Aorta (tissue), 5 donors: ENCODE data around the gene SFR1. TPM values are rescaled to one million over a fixed set of nuclear protein-coding genes. Genes with fewer than 3 reads are reported as not detected.

ENCODE experiments used
- ATAC-seq: fragments of 200-7000 bp; cut with Tn5 transposase; one replicate; pipeline ENCODE4 v1.9.1; 2022; ENCODE audit warnings: moderate library complexity; ENCODE audit not compliant: low FRiP score
- DNase-seq, 2 donors: peaks; one replicate each; pipeline ENCODE4 v3.0.0-alpha.2; 2020
- H3K27ac ChIP-seq, 2 donors: one replicate each; pipeline ENCODE4 v1.5.1; 2013; ENCODE audit warnings: low read length in 2 of 2, mild to moderate bottlenecking in 2 of 2, moderate library complexity in 2 of 2, control low read depth in 1 of 2, inconsistent platforms in 1 of 2, low read depth in 1 of 2
- H3K27me3 ChIP-seq, 2 donors: one replicate each; pipeline ENCODE4 v1.6.1; 2013; ENCODE audit warnings: control low read depth in 1 of 2, low read length in 1 of 2, mild to moderate bottlenecking in 1 of 2, moderate library complexity in 1 of 2; ENCODE audit not compliant: insufficient read depth in 2 of 2, control insufficient read depth in 1 of 2
- H3K36me3 ChIP-seq, 2 donors: one replicate each; pipeline ENCODE4 v1.6.1; 2013; ENCODE audit warnings: control low read depth in 1 of 2, low read length in 1 of 2, mild to moderate bottlenecking in 1 of 2; ENCODE audit not compliant: insufficient read depth in 2 of 2, control insufficient read depth in 1 of 2
- H3K4me1 ChIP-seq, 2 donors: one replicate each; pipeline ENCODE4 v1.6.1; 2013; ENCODE audit warnings: low read length in 2 of 2, control low read depth in 1 of 2, mild to moderate bottlenecking in 1 of 2, moderate library complexity in 1 of 2; ENCODE audit not compliant: insufficient read depth in 2 of 2, control insufficient read depth in 1 of 2
- H3K4me3 ChIP-seq, 2 donors: one replicate each; pipeline ENCODE4 v1.5.1; 2013; ENCODE audit warnings: low read length in 2 of 2, control low read depth in 1 of 2, mild to moderate bottlenecking in 1 of 2
- H3K9me3 ChIP-seq: one replicate; pipeline ENCODE4 v1.6.1; 2013; ENCODE audit warnings: mild to moderate bottlenecking, low read length; ENCODE audit not compliant: control insufficient read depth
- WGBS, 2 donors: extraction: QIAGEN DNeasy Blood & Tissue Kit; methylation state at CpG; one replicate each; pipeline ENCODE4 v1.1.7; 2013; 5-methylcytosine and 5-hydroxymethylcytosine counted together
- intact Hi-C, 2 donors: fragments of 100-400 bp; cut with DNase I; formaldehyde crosslinking; loops; one replicate each; pipeline versions ENCODE4 v1.14.2 to v1.15.0; 2022
- polyA plus RNA-seq, 2 donors: library from polyadenylated mRNA; stranded (reverse); fragments of 200-250 nt; gene quantifications; one replicate each; pipeline ENCODE4 v1.2.3, GENCODE V29; 2013
- total RNA-seq, 2 donors: library from RNA; stranded (reverse); fragmentation: NEBNext Ultra II Directional; extraction: Animal tissue kit (Norgen Biotek cat#: 25700); gene quantifications; one replicate each; pipeline ENCODE4 v1.2.1, GENCODE V29; 2021
- donor health status: healthy with polysubstance abuse.
- donor health status: Bipolar disorder and iron deficiency.
- donor health status: DM: no; HTN: no; CAD: no.
- donor health status: DM: no; HTN: no; CAD: no.
- donor health status: DM: yes; HTN: yes; CAD: no.

The SFR1 gene
- total and polyA plus RNA-seq, 4 donors = 6.0 to 8.9 (median 6.6) TPM

DNA sequence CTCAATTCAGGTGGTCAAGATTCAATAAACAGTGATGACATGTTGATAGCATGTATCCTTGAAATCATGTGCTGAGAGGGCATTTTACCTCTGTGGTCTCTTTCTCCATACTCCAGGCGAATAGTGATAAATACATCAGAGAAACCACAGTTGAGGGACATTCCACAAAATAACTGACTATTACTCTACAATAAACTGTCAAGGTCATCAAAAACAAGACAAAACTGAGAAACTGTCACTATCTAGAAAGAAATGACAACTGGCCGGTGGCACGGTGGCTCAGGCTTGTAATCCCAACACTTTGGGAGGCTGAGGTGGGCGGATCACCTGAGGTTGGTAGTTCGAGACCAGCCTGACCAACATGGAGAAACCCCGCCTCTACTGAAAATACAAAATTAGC lies 16.2 kb downstream of the SFR1 start:
- no peaks in the 10 kb centered on the region for H3K4me1 ChIP-seq
- no peak overlapping the region for H3K27ac ChIP-seq
- no peaks in the 10 kb centered on the region for H3K9me3 ChIP-seq
- intact Hi-C loops = no loop called here
- 91% methylated on average over 6 of the region's 6 CpGs for WGBS, 2 donors
- H3K4me3 ChIP-seq = no peak overlapping the region
- DNase-seq (no peak), ATAC-seq (no peak)
- no peaks in the 10 kb centered on the region for H3K27me3 ChIP-seq
- no peaks in the 10 kb centered on the region for H3K36me3 ChIP-seq

DNA sequence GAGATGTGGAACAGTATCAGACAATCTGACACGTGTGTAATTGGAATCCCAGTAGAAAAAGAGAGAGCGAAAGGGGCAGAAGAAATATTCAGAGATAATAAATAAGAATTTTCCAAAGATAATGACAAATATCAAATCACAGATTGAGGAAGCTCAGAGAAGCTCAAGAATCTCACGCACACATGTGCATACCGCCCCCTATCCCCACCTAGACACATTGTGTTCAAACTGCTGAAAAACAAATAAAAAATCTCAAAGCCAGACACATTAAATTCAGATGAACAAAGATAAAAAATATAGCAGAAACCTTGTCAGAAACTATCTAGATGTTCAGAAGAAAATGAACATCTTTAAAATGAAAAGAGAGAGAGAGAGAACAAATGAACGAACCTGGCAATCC lies 17.2 kb downstream of the SFR1 start:
- intact Hi-C loops = no loop called here
- Histone ChIP-seq H3K27me3 (no peaks in the 10 kb centered on the region), H3K36me3 (no peaks in the 10 kb centered on the region), H3K27ac (no peak overlapping the region), H3K9me3 (no peaks in the 10 kb centered on the region), H3K4me1 (no peaks in the 10 kb centered on the region), H3K4me3 (no peak overlapping the region)
- no peak for ATAC-seq
- WGBS, 2 donors = 75 to 76% methylated on average over 5 of the region's 5 CpGs
- DNase-seq = no peak

DNA sequence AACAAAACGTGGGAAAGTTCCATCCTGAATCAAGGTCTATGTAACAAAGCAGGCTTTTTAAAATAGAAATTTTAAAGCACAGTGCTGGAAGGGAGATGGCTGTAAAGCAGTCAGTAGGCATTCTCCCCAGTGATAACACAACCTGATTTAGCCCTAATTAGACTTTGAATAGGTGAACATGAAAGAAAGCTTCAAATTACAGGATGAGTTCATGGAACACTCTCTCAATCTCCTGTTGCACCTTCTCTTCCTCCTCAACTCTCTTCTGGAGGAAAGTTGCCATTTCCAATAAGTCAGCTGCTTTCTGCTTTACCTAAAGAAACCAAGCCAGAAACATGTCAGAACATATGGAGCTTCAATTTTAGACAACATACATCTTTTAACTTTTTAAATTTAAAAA lies 20.1 kb downstream of the SFR1 start:
- no peaks in the 10 kb centered on the region for H3K27me3 ChIP-seq
- WGBS, 2 donors = 14 to 20% methylated on average over 1 of the region's 1 CpG
- H3K4me1 ChIP-seq = no peaks in the 10 kb centered on the region
- DNase-seq = no peak
- ATAC-seq = no peak
- H3K9me3 ChIP-seq = no peaks in the 10 kb centered on the region
- intact Hi-C loops = no loop called here
- H3K27ac ChIP-seq = no peak overlapping the region
- no peaks in the 10 kb centered on the region for H3K36me3 ChIP-seq
- no peak overlapping the region for H3K4me3 ChIP-seq

DNA sequence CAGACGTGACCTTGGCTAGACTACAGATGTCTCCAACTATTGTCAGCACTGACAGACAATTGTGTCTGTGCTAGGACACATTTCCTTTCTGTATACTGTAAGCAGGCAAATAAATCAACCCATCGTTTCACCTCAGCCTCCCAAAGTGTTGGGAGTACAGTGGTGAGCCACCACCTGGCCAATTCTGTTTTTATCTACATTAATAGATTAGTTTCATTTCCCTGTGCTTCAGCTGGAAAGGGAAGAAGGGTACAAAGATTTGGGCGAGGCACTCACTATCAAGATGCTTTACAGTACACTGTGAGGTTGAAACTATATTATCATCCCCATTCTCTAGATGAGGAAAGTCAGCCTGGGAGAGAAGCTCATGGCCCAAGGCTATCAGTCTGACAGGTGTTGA lies 21.9 kb downstream of the SFR1 start:
- H3K27me3 ChIP-seq = no peaks in the 10 kb centered on the region
- H3K36me3 ChIP-seq = no peaks in the 10 kb centered on the region
- DNase-seq (no peak), ATAC-seq (no peak)
- H3K4me3 ChIP-seq = no peak overlapping the region
- 91% methylated on average over 3 of the region's 3 CpGs for WGBS, 2 donors
- H3K27ac ChIP-seq = no peak overlapping the region
- intact Hi-C loops = no loop called here
- no peaks in the 10 kb centered on the region for H3K4me1 ChIP-seq
- H3K9me3 ChIP-seq = no peaks in the 10 kb centered on the region

DNA sequence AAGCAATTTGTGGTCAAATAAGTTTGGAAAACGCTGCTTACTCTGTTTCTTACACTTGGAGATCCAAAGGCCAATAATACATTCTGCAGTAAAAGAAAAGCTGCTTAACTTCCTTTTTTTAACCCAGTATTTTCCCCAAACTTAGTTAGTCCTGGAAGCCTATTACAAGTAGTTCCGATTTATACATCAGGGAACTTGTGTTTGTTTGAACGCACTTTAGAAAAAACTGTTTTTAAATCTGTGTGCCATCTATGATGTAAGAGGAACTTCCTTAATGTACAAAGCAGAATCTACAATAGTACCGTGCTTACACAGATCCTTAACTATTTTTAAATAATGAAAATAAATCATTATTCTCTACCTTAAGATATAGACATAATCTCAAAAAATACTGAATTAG lies 23.0 kb downstream of the SFR1 start:
- Histone ChIP-seq H3K27ac (no peak overlapping the region), H3K27me3 (no peaks in the 10 kb centered on the region), H3K4me1 (no peaks in the 10 kb centered on the region), H3K36me3 (no peaks in the 10 kb centered on the region), H3K9me3 (no peaks in the 10 kb centered on the region), H3K4me3 (no peak overlapping the region)
- 50 to 56% methylated on average over 4 of the region's 4 CpGs for WGBS, 2 donors
- DNase-seq (no peak), ATAC-seq (no peak)
- intact Hi-C loops = no loop called here

DNA sequence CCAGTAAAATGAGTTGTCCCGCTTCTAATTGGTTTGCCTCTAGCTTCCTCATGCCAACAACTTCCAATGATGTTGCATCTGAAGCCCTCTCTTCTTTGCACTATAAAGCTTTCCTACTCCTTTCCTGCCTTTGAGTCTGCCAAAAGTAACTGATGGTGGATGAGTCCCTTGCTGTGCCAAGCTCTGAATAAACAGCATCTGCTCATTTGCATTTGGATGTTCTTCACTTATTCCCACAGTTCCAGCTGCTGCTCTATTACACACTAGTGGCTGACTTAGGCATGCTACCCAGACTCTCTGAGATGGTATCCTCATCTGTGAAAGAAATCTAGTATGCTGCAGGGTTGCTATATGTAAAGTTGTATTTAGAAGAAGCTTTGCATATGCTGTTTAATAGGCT lies 24.9 kb downstream of the SFR1 start:
- H3K4me3 ChIP-seq = no peak overlapping the region
- no peak overlapping the region for H3K27ac ChIP-seq
- H3K4me1 ChIP-seq = no peaks in the 10 kb centered on the region
- DNase-seq = no peak
- intact Hi-C loops = no loop called here
- no peaks in the 10 kb centered on the region for H3K27me3 ChIP-seq
- no peaks in the 10 kb centered on the region for H3K9me3 ChIP-seq
- H3K36me3 ChIP-seq = no peaks in the 10 kb centered on the region
- WGBS, 2 donors = 71 to 83% methylated on average over 1 of the region's 1 CpG
- no peak for ATAC-seq

DNA sequence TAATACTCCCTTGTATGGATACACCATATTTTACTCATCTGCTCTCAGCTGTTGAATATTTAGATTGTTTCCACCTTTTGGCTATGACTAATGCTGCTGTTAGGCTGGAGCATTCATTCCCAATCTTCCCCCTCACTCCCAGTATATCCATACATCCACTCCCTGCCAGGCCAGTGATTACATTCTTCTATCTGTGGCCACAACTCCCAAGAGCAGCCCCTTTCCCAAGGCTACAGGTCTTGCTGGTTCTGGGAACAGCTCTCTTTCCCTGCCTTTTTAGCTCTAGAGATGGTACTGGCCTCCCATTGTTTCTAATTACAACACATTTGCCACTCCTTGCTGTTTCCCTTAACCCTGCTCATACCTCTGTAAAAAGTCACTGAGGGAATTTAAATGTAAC lies 28.2 kb downstream of the SFR1 start:
- Histone ChIP-seq H3K4me1 (no peaks in the 10 kb centered on the region), H3K27me3 (no peaks in the 10 kb centered on the region), H3K9me3 (peaks cover 2% of the 10 kb centered on the region), H3K27ac (no peak overlapping the region), H3K4me3 (no peak overlapping the region), H3K36me3 (no peaks in the 10 kb centered on the region)
- no peak for ATAC-seq
- DNase-seq = no peak
- intact Hi-C loops = no loop called here

DNA sequence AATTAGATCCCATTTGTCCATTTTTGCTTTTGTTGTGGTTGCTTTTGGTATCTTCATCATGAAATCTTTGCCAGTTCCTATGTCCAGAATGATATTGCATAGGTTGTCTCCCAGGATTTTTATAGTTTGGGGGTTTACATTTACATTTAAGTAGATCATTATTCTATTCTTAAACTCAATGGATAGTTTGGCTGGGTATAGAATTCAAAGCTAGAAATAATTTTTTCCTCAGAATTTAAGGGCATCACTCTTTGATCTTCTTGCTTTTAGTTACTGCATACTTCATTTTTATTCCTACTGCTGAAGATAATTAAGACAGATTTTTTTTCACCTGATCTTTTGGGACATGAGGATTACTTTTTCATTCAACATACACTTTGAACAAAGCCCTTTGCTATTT lies 29.8 kb downstream of the SFR1 start:
- no peaks in the 10 kb centered on the region for H3K36me3 ChIP-seq
- H3K27me3 ChIP-seq = no peaks in the 10 kb centered on the region
- intact Hi-C loops = no loop called here
- no peak for ATAC-seq
- no peak overlapping the region for H3K27ac ChIP-seq
- H3K4me1 ChIP-seq = no peaks in the 10 kb centered on the region
- no peak for DNase-seq
- peaks cover 2% of the 10 kb centered on the region for H3K9me3 ChIP-seq
- no peak overlapping the region for H3K4me3 ChIP-seq

DNA sequence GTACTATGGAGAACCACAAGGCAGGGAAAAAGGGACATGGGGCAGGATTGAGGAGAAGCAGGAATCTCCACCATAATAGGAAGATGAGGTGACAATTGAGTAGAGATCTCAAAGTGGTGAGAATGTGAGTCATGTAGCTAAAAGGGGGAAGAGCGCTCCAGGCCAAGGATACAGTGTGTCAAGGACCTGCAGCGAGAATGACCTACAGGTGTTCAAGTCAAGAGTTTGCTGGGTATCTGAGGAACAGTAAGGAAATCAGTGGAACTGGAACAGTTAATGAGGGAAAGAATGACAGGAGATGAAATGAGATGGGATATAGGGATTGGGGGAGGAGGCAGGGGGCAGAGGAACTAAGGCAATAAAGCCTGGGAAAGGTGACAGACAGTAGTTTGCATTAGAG lies 33.6 kb downstream of the SFR1 start:
- Histone ChIP-seq H3K36me3 (no peaks in the 10 kb centered on the region), H3K27me3 (no peaks in the 10 kb centered on the region), H3K27ac (no peak overlapping the region), H3K4me1 (no peaks in the 10 kb centered on the region), H3K4me3 (no peak overlapping the region), H3K9me3 (peaks cover 2% of the 10 kb centered on the region)
- ATAC-seq = no peak
- 69 to 75% methylated on average over 2 of the region's 2 CpGs for WGBS, 2 donors
- no peak for DNase-seq
- intact Hi-C loops = no loop called here
